HepG2 (cell line): ENCODE data around the gene GPER1. TPM values are rescaled to one million over a fixed set of nuclear protein-coding genes. Genes with fewer than 3 reads are reported as not detected.

Source experiments
- ARNT ChIP-seq: fragments of 450-650 bp; IDR thresholded peaks from 2 replicates; pipeline ENCODE4 v1.6.1; 2017
- CHD2 ChIP-seq: IDR thresholded peaks from 2 replicates; pipeline ENCODE4 v1.6.1; 2011; ENCODE audit warnings: low read depth, low read length, improper control_type of control experiment
- MAFK ChIP-seq, 2 experiments: IDR thresholded peaks in 1 of 2; conservative IDR thresholded peaks in 1 of 2; 2 replicates each; pipeline ENCODE4 v1.6.1; 2011; ENCODE audit warnings: improper control_type of control experiment in 2 of 2, low read length in 2 of 2
- MIER2 ChIP-seq: IDR thresholded peaks from 2 replicates; pipeline ENCODE4 v1.6.1; 2016; ENCODE audit warnings: missing biosample characterization, missing genetic modification reagents
- MXI1 ChIP-seq: IDR thresholded peaks from 3 replicates; pipeline ENCODE4 v1.6.1; 2012; ENCODE audit warnings: low read depth, low read length, inconsistent platforms, borderline replicate concordance
- PLSCR1 ChIP-seq: sonication (generic); formaldehyde crosslinking; IDR thresholded peaks from 2 replicates; pipeline ENCODE4 v1.5.0; 2020; ENCODE audit warnings: missing genetic modification reagents, mild to moderate bottlenecking, borderline replicate concordance
- SMYD3 ChIP-seq: sonication (generic); formaldehyde crosslinking; IDR thresholded peaks from 2 replicates; pipeline ENCODE4 v1.8.1; 2023; ENCODE audit warnings: mild to moderate bottlenecking, missing genetic modification reagents
- TAF1 ChIP-seq: sonication (generic); formaldehyde crosslinking; IDR thresholded peaks from 2 replicates; pipeline ENCODE4 v1.4.0; 2020; ENCODE audit warnings: missing genetic modification reagents
- TIGD3 ChIP-seq: sonication (generic); formaldehyde crosslinking; IDR thresholded peaks from 2 replicates; pipeline ENCODE4 v1.5.1; 2020; ENCODE audit warnings: mild to moderate bottlenecking, missing genetic modification reagents, borderline replicate concordance
- U2AF1 ChIP-seq: fragments of 200-400 bp; formaldehyde crosslinking; optimal IDR thresholded peaks from 2 replicates; pipeline ENCODE3; 2017; ENCODE audit warnings: mild to moderate bottlenecking, low read depth, low read length
- USF2 ChIP-seq, 2 experiments: sonication (generic) in 1 of 2; formaldehyde crosslinking in 1 of 2; IDR thresholded peaks; 2 replicates each; pipeline versions ENCODE4 v1.5.1 to v1.6.1; 2011 to 2020; ENCODE audit warnings: borderline replicate concordance in 1 of 2, low read depth in 1 of 2, low read length in 1 of 2, mild to moderate bottlenecking in 1 of 2, missing genetic modification reagents in 1 of 2, moderate library complexity in 1 of 2
- YY1 ChIP-seq: IDR thresholded peaks from 2 replicates; pipeline ENCODE4 v1.6.1; 2011; ENCODE audit warnings: low read length, low read depth, moderate library complexity, mild to moderate bottlenecking; ENCODE audit not compliant: insufficient read depth, insufficient replicate concordance
- ZNF263 ChIP-seq: sonication (generic); formaldehyde crosslinking; IDR thresholded peaks from 2 replicates; pipeline ENCODE4 v1.4.0; 2020; ENCODE audit warnings: missing genetic modification reagents
- ZNF569 ChIP-seq: sonication (generic); formaldehyde crosslinking; IDR thresholded peaks from 2 replicates; pipeline ENCODE4 v1.5.0; 2020; ENCODE audit warnings: mild to moderate bottlenecking, missing genetic modification reagents, moderate library complexity, borderline replicate concordance
- ZSCAN22 ChIP-seq: sonication (generic); formaldehyde crosslinking; IDR thresholded peaks from 2 replicates; pipeline ENCODE4 v1.4.0; 2020; ENCODE audit warnings: mild to moderate bottlenecking, missing genetic modification reagents
- ZSCAN30 ChIP-seq: sonication (generic); formaldehyde crosslinking; IDR thresholded peaks from 2 replicates; pipeline ENCODE4 v1.5.0; 2020; ENCODE audit warnings: mild to moderate bottlenecking, missing genetic modification reagents
- polyA plus RNA-seq, 8 experiments: library from polyadenylated mRNA; depleted of rRNA in 3 of 8; stranded (reverse) in 7 of 8; unstranded in 1 of 8; fragments of >200 nt; fragmentation: Illumina TruSeq in 4 of 8; extraction: Trizol in 4 of 8; gene quantifications; 2 replicates each; pipeline versions ENCODE4 v1.2.1 to v1.2.3, GENCODE V29; 2011 to 2016; ENCODE audit warnings: low read depth in 4 of 8, missing spikeins in 1 of 8, mixed read lengths in 1 of 8; ENCODE audit not compliant: insufficient read depth in 1 of 8
- total RNA-seq, 5 experiments: library from RNA; depleted of rRNA; stranded (reverse); fragments of >200 nt; fragmentation: Illumina TruSeq; extraction: Trizol; gene quantifications; 2 replicates each; pipeline ENCODE4 v1.2.3, GENCODE V29; 2016; ENCODE audit warnings: low read depth in 1 of 5
- TF ChIP-seq, protein P1 (sequence below): sonication (generic); formaldehyde crosslinking; IDR thresholded peaks from 2 replicates; pipeline ENCODE4 v1.5.0; 2020; ENCODE audit warnings: missing genetic modification reagents
- TF ChIP-seq, protein P2 (sequence below): sonication (generic); formaldehyde crosslinking; IDR thresholded peaks from 2 replicates; pipeline ENCODE4 v1.4.0; 2020; ENCODE audit warnings: mild to moderate bottlenecking, missing genetic modification reagents, borderline replicate concordance

GPER1 gene
- total and polyA plus RNA-seq, 2 of the 13 experiments (the other 11 are each of a cell fraction or from before 2014, with no cell fraction given): 12.7 to 19.7 TPM

- TF ChIP-seq PLSCR1 (CRISPR knock-in tag) (no peak), CHD2 (no peak), MIER2 (CRISPR knock-in tag) (peak; percentile 7; the same call in 1 of the 2 replicates), ZSCAN22 (CRISPR knock-in tag) (no peak), ZSCAN30 (CRISPR knock-in tag) (peak; percentile 75; the same call in 1 of the 2 replicates), TIGD3 (CRISPR knock-in tag) (no peak), ZNF569 (no peak), MXI1 (peak; percentile 33; the same call in 1 of the 3 replicates), U2AF1 (no peak), ARNT (no peak), TAF1 (CRISPR knock-in tag) (peak; percentile 70), YY1 (peak; percentile 87), MAFK (conservative IDR thresholded peaks at IDR 0.05 in 1 of 2, IDR thresholded peaks at IDR 0.05 in 1 of 2; ENCODE audit: low read length in 2 of 2) (no peak), USF2 (IDR thresholded peaks at IDR 0.05; ENCODE audit: low read depth, low read length) (no peak), USF2 (CRISPR knock-in tag; IDR thresholded peaks at IDR 0.05; ENCODE audit: borderline replicate concordance) (no peak), ZNF263 (CRISPR knock-in tag) (no peak; the same call in 1 of the 2 replicates), SMYD3 (CRISPR knock-in tag) (no peak)
- TF ChIP-seq, protein P1, sequence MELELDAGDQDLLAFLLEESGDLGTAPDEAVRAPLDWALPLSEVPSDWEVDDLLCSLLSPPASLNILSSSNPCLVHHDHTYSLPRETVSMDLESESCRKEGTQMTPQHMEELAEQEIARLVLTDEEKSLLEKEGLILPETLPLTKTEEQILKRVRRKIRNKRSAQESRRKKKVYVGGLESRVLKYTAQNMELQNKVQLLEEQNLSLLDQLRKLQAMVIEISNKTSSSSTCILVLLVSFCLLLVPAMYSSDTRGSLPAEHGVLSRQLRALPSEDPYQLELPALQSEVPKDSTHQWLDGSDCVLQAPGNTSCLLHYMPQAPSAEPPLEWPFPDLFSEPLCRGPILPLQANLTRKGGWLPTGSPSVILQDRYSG: no peak
- TF ChIP-seq, protein P2, sequence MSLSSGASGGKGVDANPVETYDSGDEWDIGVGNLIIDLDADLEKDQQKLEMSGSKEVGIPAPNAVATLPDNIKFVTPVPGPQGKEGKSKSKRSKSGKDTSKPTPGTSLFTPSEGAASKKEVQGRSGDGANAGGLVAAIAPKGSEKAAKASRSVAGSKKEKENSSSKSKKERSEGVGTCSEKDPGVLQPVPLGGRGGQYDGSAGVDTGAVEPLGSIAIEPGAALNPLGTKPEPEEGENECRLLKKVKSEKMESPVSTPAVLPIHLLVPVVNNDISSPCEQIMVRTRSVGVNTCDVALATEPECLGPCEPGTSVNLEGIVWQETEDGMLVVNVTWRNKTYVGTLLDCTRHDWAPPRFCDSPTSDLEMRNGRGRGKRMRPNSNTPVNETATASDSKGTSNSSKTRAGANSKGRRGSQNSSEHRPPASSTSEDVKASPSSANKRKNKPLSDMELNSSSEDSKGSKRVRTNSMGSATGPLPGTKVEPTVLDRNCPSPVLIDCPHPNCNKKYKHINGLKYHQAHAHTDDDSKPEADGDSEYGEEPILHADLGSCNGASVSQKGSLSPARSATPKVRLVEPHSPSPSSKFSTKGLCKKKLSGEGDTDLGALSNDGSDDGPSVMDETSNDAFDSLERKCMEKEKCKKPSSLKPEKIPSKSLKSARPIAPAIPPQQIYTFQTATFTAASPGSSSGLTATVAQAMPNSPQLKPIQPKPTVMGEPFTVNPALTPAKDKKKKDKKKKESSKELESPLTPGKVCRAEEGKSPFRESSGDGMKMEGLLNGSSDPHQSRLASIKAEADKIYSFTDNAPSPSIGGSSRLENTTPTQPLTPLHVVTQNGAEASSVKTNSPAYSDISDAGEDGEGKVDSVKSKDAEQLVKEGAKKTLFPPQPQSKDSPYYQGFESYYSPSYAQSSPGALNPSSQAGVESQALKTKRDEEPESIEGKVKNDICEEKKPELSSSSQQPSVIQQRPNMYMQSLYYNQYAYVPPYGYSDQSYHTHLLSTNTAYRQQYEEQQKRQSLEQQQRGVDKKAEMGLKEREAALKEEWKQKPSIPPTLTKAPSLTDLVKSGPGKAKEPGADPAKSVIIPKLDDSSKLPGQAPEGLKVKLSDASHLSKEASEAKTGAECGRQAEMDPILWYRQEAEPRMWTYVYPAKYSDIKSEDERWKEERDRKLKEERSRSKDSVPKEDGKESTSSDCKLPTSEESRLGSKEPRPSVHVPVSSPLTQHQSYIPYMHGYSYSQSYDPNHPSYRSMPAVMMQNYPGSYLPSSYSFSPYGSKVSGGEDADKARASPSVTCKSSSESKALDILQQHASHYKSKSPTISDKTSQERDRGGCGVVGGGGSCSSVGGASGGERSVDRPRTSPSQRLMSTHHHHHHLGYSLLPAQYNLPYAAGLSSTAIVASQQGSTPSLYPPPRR (CRISPR knock-in tag): peak; percentile 25; the same call in 1 of the 2 replicates
These were observed 1.1 kb upstream of the GPER1 start (continued) for GRCh38 chr7:1086588-1087464.
